Transverse colon (tissue), 4 donors: ENCODE measurements around the gene HOXA3. TPM values are rescaled to one million over a fixed set of nuclear protein-coding genes. Genes with fewer than 3 reads are reported as not detected.

Source experiments
- DNase-seq: peaks from one replicate; pipeline ENCODE4 v3.0.0-alpha.2; 2019
- H3K27ac ChIP-seq, 4 donors: fragments of 200-600 bp; sonication (generic); 2 replicates each; pipeline ENCODE4 v1.5.1; 2016 to 2018; ENCODE audit warnings: inconsistent platforms in 4 of 4
- H3K27me3 ChIP-seq: fragments of 200-600 bp; sonication (generic); 2 replicates; pipeline ENCODE4 v1.5.1; 2017; ENCODE audit warnings: inconsistent platforms
- H3K36me3 ChIP-seq, 4 donors: fragments of 200-600 bp; sonication (generic); 2 replicates each; pipeline ENCODE4 v1.5.1; 2017 to 2019; ENCODE audit warnings: inconsistent platforms in 4 of 4
- H3K4me1 ChIP-seq, 4 donors: fragments of 200-600 bp; sonication (generic); 2 replicates each; pipeline ENCODE4 v1.5.1; 2017 to 2020; ENCODE audit warnings: inconsistent platforms in 4 of 4
- H3K4me3 ChIP-seq, 4 donors: fragments of 200-600 bp; sonication (generic); 1 replicate in 1 of 4; 2 replicates in 3 of 4; pipeline versions ENCODE4 v1.5.1 to v1.6.1; 2017 to 2019; ENCODE audit warnings: inconsistent platforms in 4 of 4
- H3K9me3 ChIP-seq, 2 donors: fragments of 200-600 bp; sonication (generic); 2 replicates each; pipeline ENCODE4 v1.5.1; 2017 to 2019; ENCODE audit warnings: inconsistent platforms in 2 of 2
- EP300 ChIP-seq: sonication (generic); formaldehyde crosslinking; IDR thresholded peaks from one replicate; pipeline ENCODE4 v1.6.1; 2017; ENCODE audit warnings: antibody characterized with exemption, low read depth
- POLR2A ChIP-seq: fragments of 450-650 bp; IDR thresholded peaks from one replicate; pipeline ENCODE4 v1.6.1; 2016; ENCODE audit warnings: antibody characterized with exemption, mild to moderate bottlenecking, moderate library complexity
- POLR2AphosphoS5 ChIP-seq, 3 donors: sonication (generic); formaldehyde crosslinking; IDR thresholded peaks; one replicate each; pipeline ENCODE4 v1.6.1; 2016; ENCODE audit warnings: antibody characterized with exemption in 3 of 3
- WGBS, 2 donors: methylation state at CpG; one replicate each; pipeline ENCODE4 v1.1.5; 2018; ENCODE audit warnings: low coverage in 1 of 2; 5-methylcytosine and 5-hydroxymethylcytosine counted together
- in situ Hi-C, 4 donors: fragments of 200-750 bp; cut with MboI; loops; one replicate each; pipeline versions ENCODE4 v1.15.0 to v1.15.1; 2017; ENCODE audit warnings: low sequenced_read_pairs in 3 of 4, low pct_ligation_motif_present in 1 of 4, low pct_unique_long_range_greater_than_20kb in 1 of 4
- intact Hi-C: fragments of 100-400 bp; cut with DNase I; formaldehyde crosslinking; loops from one replicate; pipeline ENCODE4 v1.15.1; 2023; ENCODE audit warnings: low total_unique reads
- total RNA-seq, 4 donors: library from RNA; depleted of rRNA; stranded (reverse); fragments of >200 nt; gene quantifications; one replicate each; pipeline ENCODE4 v1.1.0, GENCODE V29; 2016
- TF ChIP-seq, protein P1 (sequence below), 5 experiments: fragments of 200-600 bp in 3 of 5; fragments of 450-650 bp in 2 of 5; sonication (generic) in 3 of 5; IDR thresholded peaks; 1 replicate in 2 of 5; 2 replicates in 3 of 5; pipeline ENCODE4 v1.5.1; 2016 to 2017; ENCODE audit warnings: antibody characterized with exemption in 5 of 5, inconsistent platforms in 3 of 5, mild to moderate bottlenecking in 2 of 5, moderate library complexity in 1 of 5

The HOXA3 gene
- total RNA-seq, 4 donors from 2014 or later = 14.1 to 27.3 (median 15.7) TPM

DNA sequence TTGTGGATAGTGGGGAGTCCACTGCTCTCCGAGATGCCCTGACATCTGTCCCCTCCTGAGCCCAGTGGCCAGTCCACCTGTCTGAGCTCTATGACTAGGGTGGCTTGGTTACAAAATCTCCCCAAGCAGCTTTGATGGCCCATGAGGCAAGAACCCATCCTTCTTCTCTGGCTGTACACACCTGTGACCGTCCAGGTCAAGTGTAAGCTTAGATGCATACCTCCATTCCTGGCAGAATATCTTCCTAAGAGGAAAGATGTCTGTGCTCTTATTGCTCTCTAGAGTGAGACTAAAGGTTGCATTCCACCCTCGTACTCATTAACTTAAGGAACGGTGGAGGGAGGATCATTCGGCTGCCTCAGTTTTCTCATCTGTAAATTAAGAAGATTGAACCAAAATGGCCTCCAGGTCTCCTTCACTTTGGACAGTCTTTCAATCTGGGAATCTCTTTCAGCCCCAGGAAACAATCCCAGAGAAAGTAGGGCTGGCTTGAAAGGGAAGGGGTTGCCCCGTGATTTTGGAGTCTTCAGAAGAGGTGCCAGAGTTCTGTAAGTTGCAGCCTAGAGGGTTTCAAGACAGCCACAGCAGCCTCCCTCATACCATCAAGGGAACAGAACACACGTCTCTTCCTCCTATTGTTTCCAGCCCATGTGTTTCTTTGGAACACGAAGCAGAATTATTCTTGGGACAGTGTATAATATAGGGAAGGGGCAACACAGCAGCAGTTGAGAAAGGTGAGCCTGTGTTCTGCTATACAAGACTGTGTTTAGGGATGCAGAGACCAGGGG is 27.3 kb downstream of the HOXA3 start:
- Histone ChIP-seq H3K27me3 (no peaks in the 10 kb centered on the region), H3K36me3 (no peaks in the 10 kb centered on the region), H3K4me1 (peaks cover 45 to 99% (median 86%) of the 10 kb centered on the region in 4 donors), H3K4me3 (peak overlapping the region in 1 of 4 donors; percentile 19), H3K27ac (peak overlapping the region; percentile 90 to 96 (median 92)), H3K9me3 (no peaks in the 10 kb centered on the region)
- WGBS, 2 donors = 29 to 59% methylated on average over 1 to 8 of the region's 8 CpGs
- TF ChIP-seq, protein P1, sequence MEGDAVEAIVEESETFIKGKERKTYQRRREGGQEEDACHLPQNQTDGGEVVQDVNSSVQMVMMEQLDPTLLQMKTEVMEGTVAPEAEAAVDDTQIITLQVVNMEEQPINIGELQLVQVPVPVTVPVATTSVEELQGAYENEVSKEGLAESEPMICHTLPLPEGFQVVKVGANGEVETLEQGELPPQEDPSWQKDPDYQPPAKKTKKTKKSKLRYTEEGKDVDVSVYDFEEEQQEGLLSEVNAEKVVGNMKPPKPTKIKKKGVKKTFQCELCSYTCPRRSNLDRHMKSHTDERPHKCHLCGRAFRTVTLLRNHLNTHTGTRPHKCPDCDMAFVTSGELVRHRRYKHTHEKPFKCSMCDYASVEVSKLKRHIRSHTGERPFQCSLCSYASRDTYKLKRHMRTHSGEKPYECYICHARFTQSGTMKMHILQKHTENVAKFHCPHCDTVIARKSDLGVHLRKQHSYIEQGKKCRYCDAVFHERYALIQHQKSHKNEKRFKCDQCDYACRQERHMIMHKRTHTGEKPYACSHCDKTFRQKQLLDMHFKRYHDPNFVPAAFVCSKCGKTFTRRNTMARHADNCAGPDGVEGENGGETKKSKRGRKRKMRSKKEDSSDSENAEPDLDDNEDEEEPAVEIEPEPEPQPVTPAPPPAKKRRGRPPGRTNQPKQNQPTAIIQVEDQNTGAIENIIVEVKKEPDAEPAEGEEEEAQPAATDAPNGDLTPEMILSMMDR (IDR thresholded peaks at IDR 0.05) = no peak
- TF ChIP-seq POLR2AphosphoS5 (IDR thresholded peaks at IDR 0.05) = peak in 2 of 3 donors; percentile 23 to 24
- no peak for DNase-seq
- in situ Hi-C loops = no loop called here
- intact Hi-C loops = no loop called here

DNA sequence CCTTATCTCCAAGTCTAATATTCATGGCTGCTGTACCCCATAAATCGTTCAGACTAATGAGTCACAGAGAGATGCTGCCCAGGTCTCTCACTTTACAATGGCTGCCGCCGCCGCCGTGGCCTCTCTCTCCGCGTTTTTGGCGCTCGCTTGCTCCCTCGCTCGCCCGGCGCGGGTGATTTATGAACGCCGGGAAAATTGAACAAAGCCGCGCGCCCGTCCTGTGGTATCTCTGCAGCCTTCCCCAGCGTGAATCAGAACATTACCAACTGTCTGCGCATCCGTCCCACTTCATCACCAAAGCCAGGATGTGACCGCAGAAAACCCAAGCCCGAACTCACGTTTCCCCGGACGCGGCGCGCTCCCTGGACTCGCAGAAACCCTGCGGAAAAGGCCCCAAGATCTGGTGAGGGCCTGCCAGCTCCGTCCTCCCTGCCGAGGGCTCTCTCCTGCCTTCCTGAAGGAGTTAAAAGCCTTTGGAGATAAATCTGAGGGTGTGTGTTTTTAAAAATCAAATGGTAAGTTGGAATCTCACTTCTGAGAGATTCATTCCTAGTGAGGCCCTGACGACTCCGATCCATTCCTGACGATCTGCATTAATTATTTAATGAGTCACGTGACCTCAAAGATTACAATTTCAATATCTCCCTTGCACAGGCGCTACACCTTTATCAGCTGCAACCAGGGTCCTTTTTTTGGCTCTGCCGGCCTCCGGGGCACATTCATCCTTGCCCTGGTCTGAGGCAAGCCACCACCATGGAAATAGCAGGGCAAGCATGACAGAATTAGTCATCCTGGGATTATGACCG is 28.1 kb downstream of the HOXA3 start:
- no peaks in the 10 kb centered on the region for H3K27me3 ChIP-seq
- in situ Hi-C loops = no loop called here
- no peaks in the 10 kb centered on the region for H3K36me3 ChIP-seq
- no peaks in the 10 kb centered on the region for H3K9me3 ChIP-seq
- DNase-seq = peak; percentile 46
- peak in 2 of 3 donors; percentile 30 to 40 for TF ChIP-seq POLR2AphosphoS5 (IDR thresholded peaks at IDR 0.05)
- no peak for TF ChIP-seq EP300
- TF ChIP-seq, protein P1 (IDR thresholded peaks at IDR 0.05) = no peak
- peak overlapping the region; percentile 90 to 96 (median 92) for H3K27ac ChIP-seq
- intact Hi-C loops = no loop called here
- H3K4me3 ChIP-seq = peak overlapping the region in 2 of 4 donors; percentile 19 to 37
- WGBS, 2 donors = 19 to 64% methylated on average over 5 to 43 of the region's 43 CpGs
- peaks cover 49 to 100% (median 87%) of the 10 kb centered on the region in 4 donors for H3K4me1 ChIP-seq

DNA sequence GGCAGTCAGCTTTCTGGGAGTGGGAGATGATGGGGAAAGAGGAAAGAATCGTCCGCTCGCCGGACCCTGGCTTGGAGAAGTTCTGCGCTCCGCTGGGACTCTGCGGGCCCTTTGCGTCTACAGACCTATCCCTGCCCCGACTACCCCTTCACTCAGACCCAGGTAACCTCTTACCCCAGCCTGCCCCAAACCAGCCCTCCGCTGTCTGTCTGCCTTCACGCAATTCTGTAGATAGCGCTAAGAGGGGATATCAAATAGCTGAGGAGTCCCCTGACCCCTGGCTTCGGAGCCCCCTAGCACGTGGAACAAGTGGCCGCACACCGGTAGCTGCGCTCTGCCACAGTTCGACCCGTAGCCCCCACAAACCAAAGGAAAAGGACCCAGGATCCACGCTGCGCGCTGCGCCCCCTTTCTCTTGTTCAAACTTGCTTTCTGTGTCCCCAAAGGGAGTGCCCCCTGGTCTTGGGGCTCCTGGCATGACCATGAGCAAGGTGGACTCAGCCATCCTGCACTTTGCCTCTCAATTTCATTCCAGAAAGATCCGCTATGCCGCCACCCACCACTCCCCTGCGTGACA is 28.8 kb downstream of the HOXA3 start:
- Histone ChIP-seq H3K36me3 (no peaks in the 10 kb centered on the region), H3K27ac (peak overlapping the region; percentile 90 to 96 (median 92)), H3K9me3 (no peaks in the 10 kb centered on the region), H3K27me3 (no peaks in the 10 kb centered on the region), H3K4me3 (peak overlapping the region in 3 of 4 donors; percentile 8 to 37 (median 19)), H3K4me1 (peaks cover 50 to 100% (median 87%) of the 10 kb centered on the region in 4 donors)
- DNase-seq = no peak
- TF ChIP-seq POLR2A (no peak), POLR2AphosphoS5 (IDR thresholded peaks at IDR 0.05) (no peak), EP300 (no peak)
- TF ChIP-seq, protein P1 (IDR thresholded peaks at IDR 0.05) = no peak
- intact Hi-C loops = no loop called here
- 60 to 61% methylated on average over 1 to 26 of the region's 26 CpGs for WGBS, 2 donors
- in situ Hi-C loops = no loop called here

DNA sequence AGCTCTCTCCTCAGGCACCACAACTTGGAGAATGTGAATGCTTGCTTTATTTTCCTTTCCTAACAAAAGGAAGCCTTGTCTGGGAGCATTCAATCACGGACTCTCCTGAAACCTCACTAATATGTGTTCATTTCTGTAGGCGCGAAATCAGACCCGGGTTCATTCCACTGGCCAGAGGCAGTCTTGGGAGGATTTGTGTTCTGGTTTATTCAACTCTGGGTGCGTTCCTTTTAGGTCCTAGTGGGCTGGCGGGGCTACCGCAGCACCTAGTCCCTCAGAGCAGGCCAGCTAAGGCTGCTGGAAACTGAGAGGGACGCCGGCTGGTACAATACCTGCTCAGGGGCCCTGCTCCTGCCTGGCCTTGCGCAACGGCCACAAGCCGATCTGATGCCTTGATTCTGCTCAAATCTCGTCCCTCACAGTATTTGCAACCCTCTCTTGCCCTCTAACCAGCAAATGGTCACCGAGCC is 29.3 kb downstream of the HOXA3 start:
- TF ChIP-seq POLR2AphosphoS5 (IDR thresholded peaks at IDR 0.05) (no peak), EP300 (no peak), POLR2A (no peak)
- TF ChIP-seq, protein P1 (IDR thresholded peaks at IDR 0.05) = no peak
- WGBS, 2 donors = 39 to 60% methylated on average over 1 to 14 of the region's 14 CpGs
- no peak for DNase-seq
- in situ Hi-C loops (no loop called here), intact Hi-C loops (no loop called here)
- Histone ChIP-seq H3K27ac (peak overlapping the region; percentile 90 to 96 (median 92)), H3K9me3 (no peaks in the 10 kb centered on the region), H3K27me3 (no peaks in the 10 kb centered on the region), H3K36me3 (no peaks in the 10 kb centered on the region), H3K4me1 (peaks cover 48 to 100% (median 87%) of the 10 kb centered on the region in 4 donors), H3K4me3 (peak overlapping the region in 3 of 4 donors; percentile 8 to 37 (median 19))
